Neural cell (in vitro differentiated cells): ENCODE results near the gene TTPAL. TPM values are rescaled to one million over a fixed set of nuclear protein-coding genes. Genes with fewer than 3 reads are reported as not detected.

ENCODE experiments used
- H2AFZ ChIP-seq: fragments of 200-600, 300-800 bp; sonication (generic), shearing (Covaris generic); 2 replicates; pipeline ENCODE4 v1.6.0; 2014; ENCODE audit warnings: low read depth, mild to moderate bottlenecking, antibody characterized with exemption, low read length, moderate library complexity
- H3F3A ChIP-seq: fragments of 200-600 bp; shearing (Covaris generic); 2 replicates; pipeline ENCODE4 v1.6.1; 2016; ENCODE audit warnings: mild to moderate bottlenecking, moderate library complexity, mixed read lengths, antibody characterized with exemption, low read length; ENCODE audit not compliant: insufficient read depth, poor library complexity, severe bottlenecking
- H3K27ac ChIP-seq: fragments of 200-600, 300-800 bp; sonication (generic), shearing (Covaris generic); 2 replicates; pipeline ENCODE4 v1.5.1; 2014; ENCODE audit warnings: mild to moderate bottlenecking, low read length, moderate library complexity
- H3K27me3 ChIP-seq: fragments of 300-800, 200-600 bp; sonication (generic), shearing (Covaris generic); 2 replicates; pipeline ENCODE4 v1.6.0; 2014; ENCODE audit warnings: mild to moderate bottlenecking, low read depth, low read length, moderate library complexity; ENCODE audit not compliant: insufficient read depth
- H3K36me3 ChIP-seq: fragments of 300-800, 200-600 bp; sonication (generic), shearing (Covaris generic); 2 replicates; pipeline ENCODE4 v1.5.1; 2014; ENCODE audit warnings: mild to moderate bottlenecking, antibody characterized with exemption, low read length, moderate library complexity; ENCODE audit not compliant: insufficient read depth
- H3K4me2 ChIP-seq: fragments of 300-800, 200-600 bp; sonication (generic), shearing (Covaris generic); 2 replicates; pipeline ENCODE4 v1.6.0; 2014; ENCODE audit warnings: mild to moderate bottlenecking, low read length
- H3K4me3 ChIP-seq: fragments of 300-800, 200-600 bp; sonication (generic), shearing (Covaris generic); 2 replicates; pipeline ENCODE4 v1.5.1; 2014; ENCODE audit warnings: mild to moderate bottlenecking, low read length, moderate library complexity
- H3K79me2 ChIP-seq: fragments of 200-600 bp; shearing (Covaris generic); replicated peaks from 2 replicates; pipeline ENCODE4 v1.6.0; 2014; ENCODE audit warnings: mild to moderate bottlenecking, low read length, moderate library complexity; ENCODE audit not compliant: insufficient read depth
- H3K9ac ChIP-seq: fragments of 300-800, 200-600 bp; sonication (generic), shearing (Covaris generic); 2 replicates; pipeline ENCODE4 v1.6.1; 2016; ENCODE audit warnings: mild to moderate bottlenecking, low read length, mixed read lengths
- H3K9me2 ChIP-seq: fragments of 200-600 bp; shearing (Covaris generic); 2 replicates; pipeline ENCODE4 v1.6.1; 2016; ENCODE audit warnings: mild to moderate bottlenecking, low read length, mixed read lengths; ENCODE audit not compliant: insufficient read depth
- H3K9me3 ChIP-seq: fragments of 200-600, 300-800 bp; sonication (generic), shearing (Covaris generic); 2 replicates; pipeline ENCODE4 v1.6.1; 2016; ENCODE audit warnings: mild to moderate bottlenecking, mixed run types, low read length, moderate library complexity, mixed read lengths
- H4K20me1 ChIP-seq: fragments of 200-600 bp; shearing (Covaris generic); 2 replicates; pipeline ENCODE4 v1.6.1; 2016; ENCODE audit warnings: mild to moderate bottlenecking, mixed run types; ENCODE audit not compliant: insufficient read depth
- CTCF ChIP-seq: fragments of 450-650 bp; IDR thresholded peaks from 2 replicates; pipeline ENCODE4 v1.5.1; 2014; ENCODE audit warnings: antibody characterized with exemption, mild to moderate bottlenecking, moderate library complexity; ENCODE audit not compliant: poor library complexity, severe bottlenecking
- EP300 ChIP-seq: fragments of 450-650 bp; conservative IDR thresholded peaks from 2 replicates; pipeline ENCODE4 v1.6.1; 2014; ENCODE audit warnings: antibody characterized with exemption, mild to moderate bottlenecking, moderate library complexity; ENCODE audit not compliant: poor library complexity, severe bottlenecking
- EZH2 ChIP-seq: fragments of 200-600, 300-800 bp; shearing (Covaris generic), sonication (generic); IDR thresholded peaks from 2 replicates; pipeline ENCODE4 v1.6.1; 2014; ENCODE audit warnings: antibody characterized with exemption, low read length, borderline replicate concordance, mild to moderate bottlenecking; ENCODE audit not compliant: insufficient read depth, poor library complexity, severe bottlenecking
- MXI1 ChIP-seq: fragments of 450-650 bp; conservative IDR thresholded peaks from 2 replicates; pipeline ENCODE4 v1.6.1; 2014; ENCODE audit warnings: antibody characterized with exemption, mild to moderate bottlenecking; ENCODE audit not compliant: poor library complexity, severe bottlenecking
- POLR2AphosphoS5 ChIP-seq: IDR thresholded peaks from 2 replicates; pipeline ENCODE4 v1.6.1; 2012
- RAD21 ChIP-seq: fragments of 450-650 bp; conservative IDR thresholded peaks from 2 replicates; pipeline ENCODE4 v1.6.1; 2014; ENCODE audit warnings: antibody characterized with exemption, mild to moderate bottlenecking, moderate library complexity
- REST ChIP-seq: IDR thresholded peaks from 2 replicates; pipeline ENCODE4 v1.6.1; 2012; ENCODE audit warnings: borderline replicate concordance
- SMC3 ChIP-seq: fragments of 450-650 bp; conservative IDR thresholded peaks from 2 replicates; pipeline ENCODE4 v1.6.1; 2014; ENCODE audit warnings: antibody characterized with exemption, mild to moderate bottlenecking, moderate library complexity; ENCODE audit not compliant: poor library complexity
- TAF1 ChIP-seq: IDR thresholded peaks from 2 replicates; pipeline ENCODE4 v1.6.1; 2012; ENCODE audit warnings: low read depth
- polyA plus RNA-seq: library from polyadenylated mRNA; depleted of rRNA; stranded (reverse); fragments of >200 nt; gene quantifications from 2 replicates; pipeline ENCODE4 v1.2.3, GENCODE V29; 2014

Gene TTPAL
- polyA plus RNA-seq, 1 donor from 2014 or later: 11.2 TPM

GRCh38 chr20:44526129-44526528 is 50.5 kb downstream of the TTPAL start:
- Histone ChIP-seq H3K27me3 (no peaks in the 10 kb centered on the region), H3K4me2 (no peak overlapping the region), H3K36me3 (no peaks in the 10 kb centered on the region), H2AFZ (no peak overlapping the region), H3K27ac (no peak overlapping the region), H3K79me2 (peaks cover 6% of the 10 kb centered on the region), H3K9me3 (no peaks in the 10 kb centered on the region), H4K20me1 (no peaks in the 10 kb centered on the region), H3K4me3 (no peak overlapping the region), H3K9ac (no peak overlapping the region), H3K9me2 (no peaks in the 10 kb centered on the region), H3F3A (no peaks in the 10 kb centered on the region)
- TF ChIP-seq EZH2 (no peak), TAF1 (no peak), CTCF (no peak)

DNA sequence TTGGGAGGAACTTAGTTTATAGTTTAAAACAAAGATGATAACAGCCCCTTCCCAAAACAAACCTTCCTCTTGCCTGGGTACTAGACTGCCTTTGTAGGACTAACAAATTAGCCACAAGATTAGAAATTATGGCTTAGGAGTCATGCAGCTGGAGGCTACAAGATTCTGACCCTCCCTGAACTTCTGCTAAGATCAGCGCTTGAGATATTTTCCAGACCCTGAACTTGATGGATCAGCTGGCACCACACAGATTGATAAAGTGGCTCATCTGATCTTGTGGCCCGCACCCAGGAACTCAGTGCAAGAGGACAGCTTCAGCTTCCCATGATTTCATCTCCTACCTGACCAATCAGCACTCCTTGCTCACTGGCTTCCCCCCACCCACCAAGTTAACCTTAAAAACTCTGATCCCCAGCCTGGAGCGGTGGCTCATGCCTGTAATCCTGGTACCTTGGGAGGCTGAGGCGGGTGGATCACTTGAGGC is 52.1 kb downstream of the TTPAL start:
- Histone ChIP-seq H3K27me3 (no peaks in the 10 kb centered on the region), H2AFZ (no peak overlapping the region), H3K36me3 (no peaks in the 10 kb centered on the region), H3K9me3 (no peaks in the 10 kb centered on the region), H3K27ac (no peak overlapping the region), H3K79me2 (peaks cover 9% of the 10 kb centered on the region), H3K9ac (no peak overlapping the region), H4K20me1 (no peaks in the 10 kb centered on the region), H3F3A (no peaks in the 10 kb centered on the region), H3K4me3 (no peak overlapping the region), H3K4me2 (no peak overlapping the region), H3K9me2 (no peaks in the 10 kb centered on the region)
- no peak for TF ChIP-seq TAF1
- TF ChIP-seq EZH2: no peak
- TF ChIP-seq EP300: no peak
- TF ChIP-seq CTCF: no peak
- TF ChIP-seq RAD21: no peak
- TF ChIP-seq POLR2AphosphoS5: no peak
- TF ChIP-seq REST: no peak
- TF ChIP-seq SMC3: no peak
- no peak for TF ChIP-seq MXI1
